Measurements from ENCODE around the gene CLOCK. TPM values are rescaled to one million over a fixed set of nuclear protein-coding genes. Genes with fewer than 3 reads are reported as not detected.

The CLOCK gene
- total and polyA plus RNA-seq, 7 donors, result 5.9 to 54.1 (median 23.5) TPM

- intact Hi-C loops (cut with DNase I), result loop anchor here (5.0 kb wide), 2 partner anchors 41 to 149 kb away; partner anchors contain the start of gene CLOCK (in 1 of the 2)
- WGBS, 3 donors, result 63 to 68% (median 63%) methylated on average over 1 of the region's 1 CpG
These were observed 148.2 kb downstream of the CLOCK start for GRCh38 chr4:55398461-55398860.

GRCh38 chr4:55397520-55398321 lies 149.0 kb downstream of the CLOCK start:
- 50 to 63% (median 56%) methylated on average over 15 of the region's 15 CpGs for WGBS, 3 donors
- Histone ChIP-seq H3K4me3 (peak overlapping the region; percentile 92), H3K36me3 (ENCODE audit: insufficient read depth in 1 of 2, low read depth in 1 of 2) (peaks cover 0 to 11% of the 10 kb centered on the region in 2 donors), H3K4me1 (peaks cover 30% of the 10 kb centered on the region), H3K27ac (peak overlapping the region; percentile 95), H3K9me3 (no peaks in the 10 kb centered on the region), H3K27me3 (ENCODE audit: insufficient read depth in 3 of 3, low read length in 2 of 3) (no peaks in the 10 kb centered on the region)
- ATAC-seq (no peak), DNase-seq (no peak)
- TF ChIP-seq CTCF (IDR thresholded peaks at IDR 0.05), result no peak
- intact Hi-C loops (cut with DNase I), result loop anchor here (5.0 kb wide), 2 partner anchors 40 to 150 kb away; partner anchors contain the start of gene CLOCK (in 1 of the 2)

More at GRCh38 chr4:55398461-55398860, 148.2 kb downstream of the CLOCK start:
- H3K27ac ChIP-seq, result peak overlapping the region; percentile 95
- H3K4me3 ChIP-seq, result peak overlapping the region; percentile 92
- H3K4me1 ChIP-seq, result peaks cover 30% of the 10 kb centered on the region
- DNase-seq (no peak), ATAC-seq (no peak)
- peaks cover 0 to 16% of the 10 kb centered on the region in 2 donors for H3K36me3 ChIP-seq (ENCODE audit: insufficient read depth in 1 of 2, low read depth in 1 of 2)
- no peak for TF ChIP-seq CTCF (IDR thresholded peaks at IDR 0.05)
- no peaks in the 10 kb centered on the region for H3K9me3 ChIP-seq
- no peaks in the 10 kb centered on the region for H3K27me3 ChIP-seq (ENCODE audit: insufficient read depth in 3 of 3, low read length in 2 of 3)

- 17 to 34% (median 30%) methylated on average over 7 of the region's 7 CpGs for WGBS, 3 donors
- no peaks in the 10 kb centered on the region for H3K27me3 ChIP-seq (ENCODE audit: insufficient read depth in 3 of 3, low read length in 2 of 3)
- peaks cover 0 to 11% of the 10 kb centered on the region in 2 donors for H3K36me3 ChIP-seq (ENCODE audit: insufficient read depth in 1 of 2, low read depth in 1 of 2)
- peak overlapping the region; percentile 92 for H3K4me3 ChIP-seq
- ATAC-seq (no peak), DNase-seq (peak in 1 of 2 donors; percentile 25)
- intact Hi-C loops (cut with DNase I), result loop anchor here (5.0 kb wide), 2 partner anchors 40 to 150 kb away; partner anchors contain the start of gene CLOCK (in 1 of the 2)
- no peak for TF ChIP-seq CTCF (IDR thresholded peaks at IDR 0.05)
- peaks cover 30% of the 10 kb centered on the region for H3K4me1 ChIP-seq
- H3K27ac ChIP-seq, result peak overlapping the region; percentile 95
- no peaks in the 10 kb centered on the region for H3K9me3 ChIP-seq
These were observed 149.6 kb downstream of the CLOCK start for GRCh38 chr4:55397126-55397436.

- no peaks in the 10 kb centered on the region for H3K9me3 ChIP-seq
- peak overlapping the region; percentile 92 for H3K4me3 ChIP-seq
- ATAC-seq, result peak; percentile 51 to 59 (median 53)
- intact Hi-C loops (cut with DNase I), result loop anchor here (5.0 kb wide), 2 partner anchors 39 to 151 kb away; partner anchors contain the start of gene CLOCK (in 1 of the 2)
- peak overlapping the region; percentile 95 for H3K27ac ChIP-seq
- peaks cover 0 to 10% of the 10 kb centered on the region in 2 donors for H3K36me3 ChIP-seq (ENCODE audit: insufficient read depth in 1 of 2, low read depth in 1 of 2)
- 0 to 1% (median 0%) methylated on average over 39 to 41 of the region's 41 CpGs for WGBS, 3 donors
- no peak for TF ChIP-seq CTCF (IDR thresholded peaks at IDR 0.05)
- peaks cover 30% of the 10 kb centered on the region for H3K4me1 ChIP-seq
- DNase-seq, result peak; percentile 54 to 70
- H3K27me3 ChIP-seq (ENCODE audit: insufficient read depth in 3 of 3, low read length in 2 of 3), result no peaks in the 10 kb centered on the region
These were observed 150.2 kb downstream of the CLOCK start for GRCh38 chr4:55396308-55397125.
